Measurements from ENCODE around the gene TRAPPC2L. TPM values are rescaled to one million over a fixed set of nuclear protein-coding genes. Genes with fewer than 3 reads are reported as not detected.

The TRAPPC2L gene
- total RNA-seq, 1 donor from 2014 or later = 59.1 TPM

DNA sequence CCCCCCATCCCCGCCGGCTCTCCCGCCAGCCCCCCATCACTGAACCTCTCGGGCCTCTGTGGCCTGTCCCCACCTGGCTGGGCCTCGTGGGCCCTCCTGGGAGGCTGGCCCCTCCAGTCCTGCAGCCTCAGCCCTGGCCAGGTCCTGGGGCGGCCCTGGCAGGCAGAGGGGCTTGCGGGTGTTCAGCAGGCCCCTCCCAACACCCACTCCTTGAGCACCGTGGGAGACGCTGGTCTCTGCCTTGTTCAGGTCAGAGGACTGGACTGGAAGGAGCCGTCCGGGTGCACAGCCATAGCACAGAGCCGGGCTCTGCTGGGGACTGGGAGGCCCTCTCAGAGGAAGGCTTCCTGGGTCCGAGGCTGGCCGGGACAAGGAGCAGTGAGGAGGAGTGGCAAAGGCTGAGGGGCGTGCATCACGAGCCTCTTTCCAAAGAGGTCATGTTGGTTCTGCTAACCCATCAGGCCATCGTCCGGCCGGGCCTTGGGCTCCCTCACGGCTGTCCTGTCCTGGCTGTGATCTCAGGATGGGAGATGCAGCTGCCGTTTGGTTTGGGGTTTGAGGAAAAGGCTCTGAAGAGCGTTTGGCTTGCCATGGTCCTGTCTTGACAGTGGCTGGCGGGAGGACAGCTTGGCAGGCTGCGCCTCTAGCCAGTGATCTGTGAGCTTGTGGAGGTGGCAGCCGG, 15.9 kb downstream of the TRAPPC2L start:
- Mint-ChIP-seq H3K27me3 (ENCODE audit: low read depth, unreplicated experiment) (peaks cover 40% of the 10 kb centered on the region), H3K36me3 (ENCODE audit: low read depth, unreplicated experiment) (no peaks in the 10 kb centered on the region), H3K4me3 (ENCODE audit: unreplicated experiment) (no peak overlapping the region), H3K9me3 (ENCODE audit: unreplicated experiment) (no peaks in the 10 kb centered on the region), H3K4me1 (ENCODE audit: low read depth, unreplicated experiment) (no peaks in the 10 kb centered on the region), H3K27ac (ENCODE audit: unreplicated experiment) (no peak overlapping the region)
- no peak for FAIRE-seq
- Histone ChIP-seq H4K20me1 (ENCODE audit: insufficient read depth, low read length) (no peaks in the 10 kb centered on the region), H3K9ac (ENCODE audit: low read length) (no peak overlapping the region), H2AFZ (ENCODE audit: low read depth, low read length) (no peak overlapping the region), H3K79me2 (ENCODE audit: insufficient read depth, low read length) (no peaks in the 10 kb centered on the region), H3K4me1 (ENCODE audit: insufficient read depth, low read length) (no peaks in the 10 kb centered on the region), H3K27me3 (ENCODE audit: insufficient read depth, low read length) (peaks cover 4% of the 10 kb centered on the region), H3K36me3 (ENCODE audit: insufficient read depth, low read length) (no peaks in the 10 kb centered on the region), H3K4me2 (ENCODE audit: low read length) (no peak overlapping the region), H3K27ac (ENCODE audit: low read depth, low read length) (no peak overlapping the region), H3K9me3 (ENCODE audit: insufficient read depth, low read depth, low read length) (no peaks in the 10 kb centered on the region), H3K4me3 (ENCODE audit: insufficient read depth, low read depth, low read length) (no peak overlapping the region)
- no peak for DNase-seq (ENCODE audit: low read depth)
- TF ChIP-seq, protein P1, sequence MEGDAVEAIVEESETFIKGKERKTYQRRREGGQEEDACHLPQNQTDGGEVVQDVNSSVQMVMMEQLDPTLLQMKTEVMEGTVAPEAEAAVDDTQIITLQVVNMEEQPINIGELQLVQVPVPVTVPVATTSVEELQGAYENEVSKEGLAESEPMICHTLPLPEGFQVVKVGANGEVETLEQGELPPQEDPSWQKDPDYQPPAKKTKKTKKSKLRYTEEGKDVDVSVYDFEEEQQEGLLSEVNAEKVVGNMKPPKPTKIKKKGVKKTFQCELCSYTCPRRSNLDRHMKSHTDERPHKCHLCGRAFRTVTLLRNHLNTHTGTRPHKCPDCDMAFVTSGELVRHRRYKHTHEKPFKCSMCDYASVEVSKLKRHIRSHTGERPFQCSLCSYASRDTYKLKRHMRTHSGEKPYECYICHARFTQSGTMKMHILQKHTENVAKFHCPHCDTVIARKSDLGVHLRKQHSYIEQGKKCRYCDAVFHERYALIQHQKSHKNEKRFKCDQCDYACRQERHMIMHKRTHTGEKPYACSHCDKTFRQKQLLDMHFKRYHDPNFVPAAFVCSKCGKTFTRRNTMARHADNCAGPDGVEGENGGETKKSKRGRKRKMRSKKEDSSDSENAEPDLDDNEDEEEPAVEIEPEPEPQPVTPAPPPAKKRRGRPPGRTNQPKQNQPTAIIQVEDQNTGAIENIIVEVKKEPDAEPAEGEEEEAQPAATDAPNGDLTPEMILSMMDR (IDR thresholded peaks at IDR 0.05; ENCODE audit: insufficient read depth, low read depth, low read length) = no peak
- TF ChIP-seq EZH2 (IDR thresholded peaks at IDR 0.05; ENCODE audit: insufficient read depth, low read length) = no peak

DNA sequence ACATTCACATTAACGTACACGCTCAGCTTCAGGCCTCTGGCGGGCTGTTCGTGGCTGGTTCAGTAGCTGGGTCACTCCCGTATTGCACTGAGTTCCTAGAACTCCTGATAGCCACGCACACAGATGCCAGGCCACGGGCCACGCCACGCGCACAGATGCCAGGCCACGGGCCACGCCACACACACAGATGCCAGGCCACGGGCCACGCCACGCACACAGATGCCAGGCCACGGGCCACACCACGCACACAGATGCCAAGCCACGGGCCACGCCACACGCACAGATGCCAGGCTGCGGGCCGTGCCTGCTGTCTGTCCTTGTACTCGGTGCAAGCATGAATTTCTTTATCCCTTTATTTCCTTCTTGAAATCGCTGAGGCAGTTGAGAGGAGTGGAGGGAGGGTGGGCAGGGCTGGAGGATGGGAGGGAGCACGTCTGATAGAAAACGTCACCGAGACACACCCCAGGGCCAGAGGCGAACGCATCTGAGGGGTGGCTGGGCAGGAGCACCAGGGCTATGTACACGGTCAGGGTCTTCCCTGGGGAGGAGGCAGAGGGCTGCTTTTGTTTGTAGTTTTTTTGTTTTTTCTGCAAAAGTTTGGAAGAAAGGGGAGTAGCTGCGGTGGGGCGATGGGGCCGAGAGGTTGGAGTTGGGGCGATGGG, 18.1 kb downstream of the TRAPPC2L start:
- DNase-seq (ENCODE audit: low read depth) = no peak
- H3K27me3 ChIP-seq (ENCODE audit: insufficient read depth, low read length) = no peaks in the 10 kb centered on the region
- FAIRE-seq = no peak
- Mint-ChIP-seq H3K27me3 (ENCODE audit: low read depth, unreplicated experiment) (peaks cover 36% of the 10 kb centered on the region), H3K9me3 (ENCODE audit: unreplicated experiment) (no peaks in the 10 kb centered on the region), H3K36me3 (ENCODE audit: low read depth, unreplicated experiment) (no peaks in the 10 kb centered on the region), H3K4me1 (ENCODE audit: low read depth, unreplicated experiment) (no peaks in the 10 kb centered on the region), H3K4me3 (ENCODE audit: unreplicated experiment) (no peak overlapping the region), H3K27ac (ENCODE audit: unreplicated experiment) (no peak overlapping the region)
- H3K4me3 ChIP-seq (ENCODE audit: insufficient read depth, low read depth, low read length) = no peak overlapping the region
- H3K36me3 ChIP-seq (ENCODE audit: insufficient read depth, low read length) = no peaks in the 10 kb centered on the region
- no peaks in the 10 kb centered on the region for H3K79me2 ChIP-seq (ENCODE audit: insufficient read depth, low read length)
- H3K27ac ChIP-seq (ENCODE audit: low read depth, low read length) = no peak overlapping the region
- no peak overlapping the region for H2AFZ ChIP-seq (ENCODE audit: low read depth, low read length)
- H3K9me3 ChIP-seq (ENCODE audit: insufficient read depth, low read depth, low read length) = no peaks in the 10 kb centered on the region
- TF ChIP-seq EZH2 (IDR thresholded peaks at IDR 0.05; ENCODE audit: insufficient read depth, low read length) = no peak
- TF ChIP-seq, protein P1 (IDR thresholded peaks at IDR 0.05; ENCODE audit: insufficient read depth, low read depth, low read length) = no peak
- H3K4me1 ChIP-seq (ENCODE audit: insufficient read depth, low read length) = no peaks in the 10 kb centered on the region
- no peak overlapping the region for H3K9ac ChIP-seq (ENCODE audit: low read length)
- no peaks in the 10 kb centered on the region for H4K20me1 ChIP-seq (ENCODE audit: insufficient read depth, low read length)
- no peak overlapping the region for H3K4me2 ChIP-seq (ENCODE audit: low read length)

DNA sequence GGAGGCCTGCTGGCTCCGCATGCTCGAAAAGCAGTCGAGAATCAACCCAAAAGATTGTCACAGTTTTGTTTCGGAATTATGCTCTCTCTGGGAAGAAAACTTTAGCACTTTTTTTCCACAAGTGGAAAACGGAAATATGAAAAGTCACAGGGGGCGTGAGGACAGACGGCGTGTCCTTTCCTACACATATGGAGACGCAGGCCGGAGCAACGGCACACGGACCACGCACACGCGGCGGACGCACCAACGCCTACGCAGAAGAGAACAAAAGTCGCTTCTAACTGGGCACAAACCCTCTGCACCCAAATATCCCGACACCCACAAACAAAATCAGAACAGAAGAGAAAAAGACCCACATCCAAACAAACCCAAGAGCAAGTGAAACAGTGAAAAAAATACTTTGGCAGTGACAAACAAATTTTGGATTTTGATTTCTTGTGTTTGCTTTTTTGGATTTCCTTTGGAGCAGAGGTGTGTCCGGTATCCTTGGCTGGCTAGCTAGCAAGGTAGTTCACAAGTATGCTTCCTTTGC, 18.8 kb downstream of the TRAPPC2L start:
- Histone ChIP-seq H2AFZ (ENCODE audit: low read depth, low read length) (no peak overlapping the region), H3K36me3 (ENCODE audit: insufficient read depth, low read length) (no peaks in the 10 kb centered on the region), H3K4me1 (ENCODE audit: insufficient read depth, low read length) (no peaks in the 10 kb centered on the region), H3K27me3 (ENCODE audit: insufficient read depth, low read length) (no peaks in the 10 kb centered on the region), H3K4me2 (ENCODE audit: low read length) (no peak overlapping the region), H3K9ac (ENCODE audit: low read length) (no peak overlapping the region), H3K27ac (ENCODE audit: low read depth, low read length) (no peak overlapping the region), H3K79me2 (ENCODE audit: insufficient read depth, low read length) (no peaks in the 10 kb centered on the region), H3K9me3 (ENCODE audit: insufficient read depth, low read depth, low read length) (no peaks in the 10 kb centered on the region), H4K20me1 (ENCODE audit: insufficient read depth, low read length) (no peaks in the 10 kb centered on the region), H3K4me3 (ENCODE audit: insufficient read depth, low read depth, low read length) (no peak overlapping the region)
- TF ChIP-seq, protein P1 (IDR thresholded peaks at IDR 0.05; ENCODE audit: insufficient read depth, low read depth, low read length) = no peak
- Mint-ChIP-seq H3K4me1 (ENCODE audit: low read depth, unreplicated experiment) (no peaks in the 10 kb centered on the region), H3K36me3 (ENCODE audit: low read depth, unreplicated experiment) (no peaks in the 10 kb centered on the region), H3K27ac (ENCODE audit: unreplicated experiment) (no peak overlapping the region), H3K27me3 (ENCODE audit: low read depth, unreplicated experiment) (peaks cover 39% of the 10 kb centered on the region), H3K9me3 (ENCODE audit: unreplicated experiment) (no peaks in the 10 kb centered on the region), H3K4me3 (ENCODE audit: unreplicated experiment) (no peak overlapping the region)
- DNase-seq (ENCODE audit: low read depth) (no peak), FAIRE-seq (no peak)
